DOHH2 (cell line): ENCODE data around the gene TRIP10.

Experiments used
- CTCF ChIP-seq: fragments of 200-600 bp; sonication (generic); IDR thresholded peaks from one replicate; pipeline ENCODE4 v1.5.1; 2014; ENCODE audit warnings: antibody characterized with exemption, mild to moderate bottlenecking, low read depth, low read length; ENCODE audit not compliant: poor library complexity, severe bottlenecking
- EZH2phosphoT487 ChIP-seq: fragments of 200-600 bp; sonication (generic); IDR thresholded peaks from 2 replicates; pipeline ENCODE4 v1.6.1; 2017; ENCODE audit warnings: borderline replicate concordance, mild to moderate bottlenecking, antibody characterized with exemption, low read length, moderate library complexity, mixed read lengths

DNA sequence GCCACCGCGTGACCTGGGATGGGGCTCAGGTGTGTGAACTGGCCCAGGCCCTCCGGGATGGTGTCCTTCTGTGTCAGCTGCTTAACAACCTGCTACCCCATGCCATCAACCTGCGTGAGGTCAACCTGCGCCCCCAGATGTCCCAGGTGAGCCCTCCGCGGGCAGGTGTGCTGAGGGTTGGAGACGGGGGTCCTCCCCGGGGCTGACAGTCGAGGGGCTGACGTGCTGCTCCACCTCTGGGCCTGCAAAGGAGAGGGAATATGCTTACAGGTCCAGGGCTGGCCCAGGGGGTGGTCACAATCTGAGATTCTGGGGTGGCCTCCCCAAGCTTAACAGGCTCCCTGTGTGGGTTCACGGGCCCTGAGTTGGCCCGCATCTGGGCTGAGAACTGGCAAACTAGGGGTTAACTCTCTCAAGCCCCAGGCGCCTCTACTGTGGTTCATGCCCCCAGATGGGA is 33.4 kb downstream of the TRIP10 start:
- TF ChIP-seq CTCF = no peak
- TF ChIP-seq EZH2phosphoT487 = no peak
